Kidney epithelial cell (primary cell): Measurements from ENCODE around the gene GGN. TPM values are rescaled to one million over a fixed set of nuclear protein-coding genes. Genes with fewer than 3 reads are reported as not detected.

ENCODE experiments used
- DNase-seq: peaks from one replicate; pipeline ENCODE4 v3.0.0-alpha.2; 2010; ENCODE audit warnings: low read depth
- H3K27me3 ChIP-seq: 2 replicates; pipeline ENCODE4 v1.6.0; 2011; ENCODE audit warnings: low read length; ENCODE audit not compliant: control insufficient read depth, insufficient read depth
- H3K36me3 ChIP-seq: 2 replicates; pipeline ENCODE4 v1.5.1; 2011; ENCODE audit warnings: low read length; ENCODE audit not compliant: control insufficient read depth, insufficient read depth
- H3K4me3 ChIP-seq: 2 replicates; pipeline ENCODE4 v1.5.1; 2011; ENCODE audit warnings: low read depth, mild to moderate bottlenecking, control low read depth, low read length
- CTCF ChIP-seq: IDR thresholded peaks from 2 replicates; pipeline ENCODE4 v1.5.1; 2011; ENCODE audit warnings: mild to moderate bottlenecking, moderate library complexity, low read length, control low read depth, inconsistent platforms; ENCODE audit not compliant: insufficient read depth, poor library complexity, severe bottlenecking
- total RNA-seq: library from RNA; depleted of rRNA; stranded (reverse); fragments of >200 nt; gene quantifications from 2 replicates; pipeline ENCODE4 v1.2.3, GENCODE V29; 2015

GGN gene
- total RNA-seq, 1 donor from 2014 or later = 1.4 TPM

- no peak for TF ChIP-seq CTCF
- H3K36me3 ChIP-seq = peaks cover 1% of the 10 kb centered on the region
These were observed 11.2 kb upstream of the GGN start for GRCh38 chr19:38399081-38399480.

GRCh38 chr19:38395381-38396114, 7.7 kb upstream of the GGN start:
- H3K4me3 ChIP-seq = no peak overlapping the region

More at GRCh38 chr19:38399081-38399480, 11.2 kb upstream of the GGN start:
- peaks cover 14% of the 10 kb centered on the region for H3K27me3 ChIP-seq
- DNase-seq = no peak
- no peak overlapping the region for H3K4me3 ChIP-seq

GRCh38 chr19:38394488-38394887, 6.7 kb upstream of the GGN start:
- Histone ChIP-seq H3K36me3 (peaks cover 2% of the 10 kb centered on the region), H3K4me3 (no peak overlapping the region), H3K27me3 (peaks cover 14% of the 10 kb centered on the region)
- no peak for DNase-seq
- TF ChIP-seq CTCF = no peak

More at GRCh38 chr19:38395381-38396114, 7.7 kb upstream of the GGN start:
- Histone ChIP-seq H3K27me3 (peaks cover 14% of the 10 kb centered on the region), H3K36me3 (peaks cover 2% of the 10 kb centered on the region)
- no peak for TF ChIP-seq CTCF
- no peak for DNase-seq

DNA sequence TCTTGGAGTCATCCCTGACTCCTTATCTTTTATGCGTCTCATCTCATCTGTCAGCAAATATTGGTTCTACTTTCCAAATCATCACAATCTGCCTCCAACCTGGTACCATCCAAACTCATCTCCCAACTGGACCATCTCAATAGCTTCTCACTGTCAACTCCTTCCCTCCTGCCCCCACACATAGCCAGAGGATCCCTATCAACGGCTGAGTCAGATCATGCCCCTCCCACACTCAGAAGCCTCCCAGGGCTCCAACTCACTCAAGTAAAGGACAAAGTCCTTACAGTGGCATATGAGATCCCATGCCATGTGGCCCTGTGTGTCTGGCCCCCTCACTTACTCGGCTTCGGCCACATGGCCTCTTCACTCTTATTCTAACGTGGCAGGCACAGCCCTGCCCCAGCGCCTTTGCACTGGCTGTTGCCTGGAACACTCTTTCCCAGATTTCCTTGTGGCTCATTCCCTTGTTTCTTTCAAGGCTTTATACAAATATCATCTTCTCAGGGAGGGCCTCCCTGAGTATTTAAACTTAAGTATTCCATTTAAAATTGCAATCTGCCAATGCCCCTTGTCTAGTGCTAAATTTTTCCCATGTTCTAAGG, 5.0 kb upstream of the GGN start:
- Histone ChIP-seq H3K4me3 (no peak overlapping the region), H3K36me3 (peaks cover 2% of the 10 kb centered on the region), H3K27me3 (peaks cover 12% of the 10 kb centered on the region)
- no peak for DNase-seq
- TF ChIP-seq CTCF = no peak

DNA sequence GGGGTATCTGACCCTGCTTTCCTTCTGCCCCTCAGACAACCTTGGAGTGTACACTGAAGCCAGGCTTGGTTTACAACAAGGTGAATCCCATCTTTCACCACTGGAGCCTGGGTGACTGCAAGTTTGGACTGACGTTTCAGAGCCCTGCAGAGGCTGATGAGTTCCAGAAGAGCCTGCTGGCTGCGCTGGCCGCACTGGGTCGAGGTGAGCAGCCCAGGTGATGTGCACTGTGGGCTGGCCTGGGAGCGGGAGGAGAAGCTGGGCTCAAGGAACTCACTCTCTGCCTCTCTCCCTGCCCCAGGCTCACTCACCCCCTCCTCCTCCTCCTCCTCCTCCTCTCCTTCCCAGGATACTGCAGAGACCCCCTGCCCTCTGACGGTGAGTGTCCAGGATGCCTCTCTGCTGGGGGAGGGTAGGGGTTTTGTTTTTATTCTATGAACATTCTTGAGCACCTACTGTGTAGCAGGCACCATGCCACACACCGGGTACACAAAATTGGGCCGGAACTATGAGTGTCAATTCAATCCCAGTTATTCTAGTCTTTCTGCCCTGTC, 4.2 kb upstream of the GGN start:
- DNase-seq = no peak
- no peak for TF ChIP-seq CTCF

More for the DNA sequence above, 4.2 kb upstream of the GGN start:
- peaks cover 2% of the 10 kb centered on the region for H3K36me3 ChIP-seq
- no peak overlapping the region for H3K4me3 ChIP-seq
- H3K27me3 ChIP-seq = peaks cover 12% of the 10 kb centered on the region
